ENCODE results near the gene TENM4. TPM values are rescaled to one million over a fixed set of nuclear protein-coding genes. Genes with fewer than 3 reads are reported as not detected.

The TENM4 gene
- total and polyA plus RNA-seq, 2 of the 8 experiments (the other 6 are each of a cell fraction or from before 2014, with no cell fraction given) = 3.5 to 7.2 TPM

GRCh38 chr11:78607696-78608095 lies 833.1 kb downstream of the TENM4 start:
- H3K27me3 ChIP-seq (replicated peaks in 1 of 4; ENCODE audit: control insufficient read depth in 3 of 4, extremely low read depth in 1 of 4, insufficient read depth in 3 of 4, low read length in 3 of 4) = no peaks in the 10 kb centered on the region
- H3K27ac ChIP-seq (ENCODE audit: low read depth, low read length) = no peak overlapping the region
- no peak overlapping the region for H2AFZ ChIP-seq (ENCODE audit: low read length)
- H3K79me2 ChIP-seq (ENCODE audit: control insufficient read depth in 1 of 2, insufficient read depth in 2 of 2, low read length in 2 of 2) = no peaks in the 10 kb centered on the region
- no peak overlapping the region for H3K14ac ChIP-seq (ENCODE audit: insufficient read length)
- H2BK20ac ChIP-seq (ENCODE audit: low read length) = no peak overlapping the region
- no peak overlapping the region for H4K91ac ChIP-seq (replicated peaks; ENCODE audit: insufficient read length, low read length)
- no peak overlapping the region for H2BK12ac ChIP-seq (ENCODE audit: low read depth, low read length)
- H3K56ac ChIP-seq (replicated peaks; ENCODE audit: insufficient read length, low read depth, low read length) = no peak overlapping the region
- H4K5ac ChIP-seq (ENCODE audit: insufficient read length, low read depth, low read length) = no peak overlapping the region
- H3K36me3 ChIP-seq (ENCODE audit: control insufficient read depth in 2 of 4, insufficient read depth in 4 of 4, low read length in 3 of 4) = no peaks in the 10 kb centered on the region
- H3K79me1 ChIP-seq (ENCODE audit: low read depth, low read length) = no peaks in the 10 kb centered on the region
- no peak overlapping the region for H3K18ac ChIP-seq (ENCODE audit: extremely low read depth, low read length)
- DNase-seq (ENCODE audit: low read depth in 1 of 2, low spot score in 2 of 2) (no peak), FAIRE-seq (no peak)
- TF ChIP-seq KDM1A (IDR thresholded peaks at IDR 0.05; ENCODE audit: borderline replicate concordance, low read length) (no peak), SP4 (IDR thresholded peaks at IDR 0.05; ENCODE audit: low read length) (no peak), CTBP2 (IDR thresholded peaks at IDR 0.05; ENCODE audit: borderline replicate concordance, insufficient read depth, insufficient read length, low read length) (no peak), SIRT6 (IDR thresholded peaks at IDR 0.05; ENCODE audit: low read length) (no peak), SUZ12 (IDR thresholded peaks at IDR 0.05; ENCODE audit: low read length) (no peak), CTCF (IDR thresholded peaks at IDR 0.05; ENCODE audit: control extremely low read depth in 1 of 3, insufficient read depth in 1 of 3, low read depth in 1 of 3, low read length in 3 of 3) (no peak), EZH2 (IDR thresholded peaks at IDR 0.05; ENCODE audit: low read depth, low read length, severe bottlenecking) (no peak), CREB1 (IDR thresholded peaks at IDR 0.05) (no peak), SP2 (IDR thresholded peaks at IDR 0.05; ENCODE audit: low read length) (no peak), EP300 (IDR thresholded peaks at IDR 0.05; ENCODE audit: borderline replicate concordance in 1 of 2, low read depth in 2 of 2, low read length in 2 of 2) (no peak), BRCA1 (IDR thresholded peaks at IDR 0.05; ENCODE audit: low read depth, low read length) (no peak)
- H2BK5ac ChIP-seq (ENCODE audit: low read depth, low read length) = no peak overlapping the region
- no peak overlapping the region for H3K4me3 ChIP-seq (ENCODE audit: extremely low read depth in 1 of 4, insufficient read depth in 2 of 4, low read depth in 3 of 4, low read length in 4 of 4)
- no peaks in the 10 kb centered on the region; a peak in 1 of 4 replicates for H3K9me3 ChIP-seq (ENCODE audit: insufficient read depth in 2 of 2, low read depth in 1 of 2, low read length in 1 of 2)
- no peak overlapping the region for H3K23ac ChIP-seq (ENCODE audit: insufficient read length)
- no peak overlapping the region for H3K4me2 ChIP-seq (ENCODE audit: insufficient read depth in 1 of 2, low read depth in 2 of 2, low read length in 2 of 2)
- no peak overlapping the region for H2BK15ac ChIP-seq (ENCODE audit: low read length)
- no peak overlapping the region for H2AK5ac ChIP-seq (ENCODE audit: low read depth, low read length)
- no peaks in the 10 kb centered on the region for H3K4me1 ChIP-seq (replicated peaks in 1 of 4; ENCODE audit: control insufficient read depth in 3 of 4, insufficient read depth in 4 of 4, low read length in 3 of 4)
- H4K8ac ChIP-seq (ENCODE audit: extremely low read depth, insufficient read depth, low read length) = no peak overlapping the region
- no peak overlapping the region for H3K9ac ChIP-seq (replicated peaks in 1 of 4; ENCODE audit: extremely low read depth in 1 of 4, low read depth in 3 of 4, low read length in 3 of 4)
- no peaks in the 10 kb centered on the region for H3K23me2 ChIP-seq (ENCODE audit: low read depth, low read length)
- no peak overlapping the region for H3K4ac ChIP-seq (replicated peaks; ENCODE audit: insufficient read length, low read depth, low read length)
- no peaks in the 10 kb centered on the region for H4K20me1 ChIP-seq (replicated peaks in 1 of 2; ENCODE audit: control insufficient read depth in 1 of 2, insufficient read depth in 2 of 2, low read length in 2 of 2)
- no peak overlapping the region for H2BK120ac ChIP-seq (replicated peaks; ENCODE audit: low read depth, low read length)
- POLR2A ChIA-PET (ENCODE audit: partially characterized antibody) = no interaction called here
- CTCF ChIA-PET (ENCODE audit: partially characterized antibody) = interaction anchor here (1.2 kb wide), 1 partner anchor 38 kb away, joined by 3 read pairs; no protein-coding TSS in a partner anchor
